HFFc6 (cell line): ENCODE measurements around the gene ATXN1. TPM values are rescaled to one million over a fixed set of nuclear protein-coding genes. Genes with fewer than 3 reads are reported as not detected.

ENCODE experiments used
- DNase-seq: peaks from one replicate; pipeline ENCODE4 v3.0.0-alpha.2; 2018
- H3K27ac Mint-ChIP-seq: 2 replicates; pipeline ENCODE4 v1.8.0; 2020; ENCODE audit warnings: mild to moderate bottlenecking, mixed read lengths
- H3K27me3 Mint-ChIP-seq: 2 replicates; pipeline ENCODE4 v1.8.0; 2021; ENCODE audit warnings: mild to moderate bottlenecking, moderate library complexity, mixed read lengths; ENCODE audit not compliant: insufficient read depth
- H3K36me3 Mint-ChIP-seq: 2 replicates; pipeline ENCODE4 v1.8.0; 2021; ENCODE audit warnings: low read depth, mixed read lengths
- H3K4me1 Mint-ChIP-seq: 2 replicates; pipeline ENCODE4 v1.8.0; 2020; ENCODE audit warnings: low read depth, mixed read lengths
- H3K4me3 Mint-ChIP-seq: 2 replicates; pipeline ENCODE4 v1.8.0; 2020; ENCODE audit warnings: mild to moderate bottlenecking, moderate library complexity, mixed read lengths
- H3K9me3 Mint-ChIP-seq: 2 replicates; pipeline ENCODE4 v1.8.0; 2020; ENCODE audit warnings: mild to moderate bottlenecking, mixed read lengths
- CTCF ChIP-seq: fragments of 200-600 bp; sonication (generic); IDR thresholded peaks from 2 replicates; pipeline ENCODE4 v1.5.0; 2021; ENCODE audit warnings: antibody characterized with exemption, mild to moderate bottlenecking
- total RNA-seq, 6 experiments: library from RNA; stranded (reverse); fragmentation: NEBNext Ultra II Directional; extraction: Animal tissue kit (Norgen Biotek cat#: 25700); gene quantifications; 2 replicates in 1 of 6; 3 replicates in 5 of 6; pipeline ENCODE4 v1.2.3, GENCODE V29; 2021

The ATXN1 gene
- total RNA-seq, 6 experiments from 2014 or later, result 28.2 to 41.5 (median 30.5) TPM

- Mint-ChIP-seq H3K36me3 (peaks cover 7% of the 10 kb centered on the region; the same call in 1 of the 2 replicates), H3K4me1 (peaks cover 68% of the 10 kb centered on the region), H3K27ac (peak overlapping the region; percentile 54), H3K9me3 (no peaks in the 10 kb centered on the region), H3K4me3 (peak overlapping the region; percentile 82), H3K27me3 (no peaks in the 10 kb centered on the region)
- TF ChIP-seq CTCF, result no peak
- DNase-seq, result no peak
Measured at GRCh38 chr6:16700202-16700915, 60.9 kb downstream of the ATXN1 start.

GRCh38 chr6:16698997-16699868 is 62.0 kb downstream of the ATXN1 start:
- Mint-ChIP-seq H3K27me3 (no peaks in the 10 kb centered on the region), H3K4me3 (peak overlapping the region; percentile 82; the same call in 1 of the 2 replicates), H3K9me3 (no peaks in the 10 kb centered on the region), H3K27ac (peak overlapping the region; percentile 54), H3K36me3 (peaks cover 7% of the 10 kb centered on the region), H3K4me1 (peaks cover 57% of the 10 kb centered on the region)
- TF ChIP-seq CTCF, result no peak
- peak; percentile 42 for DNase-seq

- DNase-seq, result no peak
- no peaks in the 10 kb centered on the region for H3K9me3 Mint-ChIP-seq
- peaks cover 7% of the 10 kb centered on the region for H3K36me3 Mint-ChIP-seq
- 0 out of 2 replicates have a peak overlapping the region, but pooled peaks have one; percentile 27 for H3K4me3 Mint-ChIP-seq
- H3K4me1 Mint-ChIP-seq, result peaks cover 48% of the 10 kb centered on the region
- no peaks in the 10 kb centered on the region for H3K27me3 Mint-ChIP-seq
- TF ChIP-seq CTCF, result no peak
- H3K27ac Mint-ChIP-seq, result peak overlapping the region; percentile 39
Measured at GRCh38 chr6:16698162-16698533, 63.1 kb downstream of the ATXN1 start.

GRCh38 chr6:16697437-16698161 is 63.7 kb downstream of the ATXN1 start:
- H3K27me3 Mint-ChIP-seq, result no peaks in the 10 kb centered on the region
- no peaks in the 10 kb centered on the region for H3K9me3 Mint-ChIP-seq
- peaks cover 48% of the 10 kb centered on the region for H3K4me1 Mint-ChIP-seq
- DNase-seq, result no peak
- peak overlapping the region; percentile 27; the same call in 1 of the 2 replicates for H3K4me3 Mint-ChIP-seq
- H3K27ac Mint-ChIP-seq, result peak overlapping the region; percentile 39
- TF ChIP-seq CTCF, result no peak
- H3K36me3 Mint-ChIP-seq, result peaks cover 7% of the 10 kb centered on the region

- Mint-ChIP-seq H3K27ac (no peak overlapping the region), H3K4me1 (peaks cover 49% of the 10 kb centered on the region), H3K4me3 (no peak overlapping the region), H3K27me3 (no peaks in the 10 kb centered on the region; the same call in 1 of the 2 replicates), H3K36me3 (peaks cover 5% of the 10 kb centered on the region), H3K9me3 (no peaks in the 10 kb centered on the region)
- DNase-seq, result no peak
- TF ChIP-seq CTCF, result no peak
Measured at GRCh38 chr6:16696496-16696895, 64.8 kb downstream of the ATXN1 start.
